PC-9 (cell line): ENCODE measurements around the gene SEPTIN11. TPM values are rescaled to one million over a fixed set of nuclear protein-coding genes. Genes with fewer than 3 reads are reported as not detected.

Source experiments
- BruUV-seq: library from RNA; stranded (reverse); fragments of 400-500 nt; replicated peaks from 2 replicates; lab custom pipeline; 2021; lab: Mats Ljungman, UMichigan
- CTCF ChIA-PET: fragments of 300-600 bp; sonication (Branson Sonifier 250); formaldehyde crosslinking; loops from one replicate; lab custom pipeline; 2022; ENCODE audit warnings: antibody characterized with exemption; lab: Charles Lee
- POLR2A ChIA-PET: fragments of 300-600 bp; sonication (Branson Sonifier 250); formaldehyde crosslinking; loops from one replicate; lab custom pipeline; 2022; ENCODE audit warnings: antibody characterized with exemption; ENCODE audit not compliant: unreplicated experiment; lab: Charles Lee
- DNase-seq, 2 experiments: peaks; one replicate each; pipeline versions ENCODE4 v3.0.0 to v3.0.0-alpha.2; 2015 to 2022; ENCODE audit warnings: mixed read lengths in 1 of 2
- H2AFZ ChIP-seq: fragments of 200-600 bp; sonication (generic); 2 replicates; pipeline ENCODE4 v1.8.1; 2017; ENCODE audit warnings: antibody characterized with exemption
- H3F3A ChIP-seq: fragments of 200-600 bp; sonication (generic); 2 replicates; pipeline ENCODE4 v1.8.1; 2017; ENCODE audit warnings: antibody characterized with exemption, mild to moderate bottlenecking, low read depth; ENCODE audit not compliant: insufficient read depth
- H3K27ac ChIP-seq: fragments of 200-600 bp; sonication (generic); 2 replicates; pipeline ENCODE4 v1.6.1; 2016; ENCODE audit warnings: mixed run types
- H3K27me3 ChIP-seq: fragments of 200-600 bp; sonication (generic); 2 replicates; pipeline ENCODE4 v1.6.1; 2016; ENCODE audit warnings: low read depth, mixed run types; ENCODE audit not compliant: insufficient read depth
- H3K36me3 ChIP-seq: fragments of 200-600 bp; sonication (generic); 2 replicates; pipeline ENCODE4 v1.6.1; 2016; ENCODE audit warnings: low read depth, mixed run types
- H3K4me1 ChIP-seq: fragments of 200-600 bp; sonication (generic); replicated peaks from 2 replicates; pipeline ENCODE4 v1.6.1; 2016; ENCODE audit warnings: mixed run types; ENCODE audit not compliant: insufficient read depth
- H3K4me2 ChIP-seq: fragments of 200-600 bp; sonication (generic); 2 replicates; pipeline ENCODE4 v1.6.1; 2017; ENCODE audit warnings: mixed run types
- H3K4me3 ChIP-seq: fragments of 200-600 bp; sonication (generic); 2 replicates; pipeline ENCODE4 v1.6.1; 2016; ENCODE audit warnings: mixed run types
- H3K79me2 ChIP-seq: fragments of 200-600 bp; sonication (generic); 2 replicates; pipeline ENCODE4 v1.6.1; 2017; ENCODE audit warnings: low read depth, mixed run types
- H3K9me2 ChIP-seq: fragments of 200-600 bp; sonication (generic); 2 replicates; pipeline ENCODE4 v1.8.1; 2017; ENCODE audit warnings: mild to moderate bottlenecking; ENCODE audit not compliant: insufficient read depth
- H3K9me3 ChIP-seq: fragments of 200-600 bp; sonication (generic); 2 replicates; pipeline ENCODE4 v1.8.1; 2016; ENCODE audit warnings: low read depth; ENCODE audit not compliant: insufficient read depth
- H4K20me1 ChIP-seq: fragments of 200-600 bp; sonication (generic); 2 replicates; pipeline ENCODE4 v1.8.1; 2017; ENCODE audit not compliant: insufficient read depth
- EZH2 ChIP-seq: fragments of 200-600 bp; sonication (generic); IDR thresholded peaks from 2 replicates; pipeline ENCODE4 v1.8.0; 2017; ENCODE audit warnings: antibody characterized with exemption, low read depth
- intact Hi-C: fragments of 100-400 bp; cut with micrococcal nuclease; formaldehyde crosslinking; loops from one replicate; pipeline ENCODE4 v1.10.0; 2022; ENCODE audit not compliant: unreplicated experiment
- total RNA-seq: library from RNA; stranded (reverse); gene quantifications from 2 replicates; pipeline ENCODE4 v1.2.3, GENCODE V29; 2021
- TF ChIP-seq, protein P1 (sequence below): fragments of 200-600 bp; sonication (generic); conservative IDR thresholded peaks from 2 replicates; pipeline ENCODE4 v1.6.1; 2017; ENCODE audit warnings: mixed run types, antibody characterized with exemption, mild to moderate bottlenecking, moderate library complexity

Gene SEPTIN11
- total RNA-seq, 1 experiment from 2014 or later = 48.1 TPM

GRCh38 chr4:76964769-76965168, 15.2 kb downstream of the SEPTIN11 start:
- no peak overlapping the region for H3K27ac ChIP-seq
- no peak for DNase-seq
- CTCF ChIA-PET = interaction anchor here (0.7 kb wide), 1 partner anchor 411 kb away, joined by 3 read pairs; no protein-coding TSS in a partner anchor
- H3F3A ChIP-seq = no peaks in the 10 kb centered on the region
- H4K20me1 ChIP-seq = no peaks in the 10 kb centered on the region
- POLR2A ChIA-PET = no interaction called here
- H3K36me3 ChIP-seq = no peaks in the 10 kb centered on the region
- H3K9me2 ChIP-seq = no peaks in the 10 kb centered on the region; the same call in 1 of the 2 replicates
- no peak overlapping the region for H3K4me2 ChIP-seq
- no peaks in the 10 kb centered on the region for H3K27me3 ChIP-seq
- H3K4me1 ChIP-seq = no peaks in the 10 kb centered on the region
- no peak overlapping the region for H3K4me3 ChIP-seq
- TF ChIP-seq, protein P1, sequence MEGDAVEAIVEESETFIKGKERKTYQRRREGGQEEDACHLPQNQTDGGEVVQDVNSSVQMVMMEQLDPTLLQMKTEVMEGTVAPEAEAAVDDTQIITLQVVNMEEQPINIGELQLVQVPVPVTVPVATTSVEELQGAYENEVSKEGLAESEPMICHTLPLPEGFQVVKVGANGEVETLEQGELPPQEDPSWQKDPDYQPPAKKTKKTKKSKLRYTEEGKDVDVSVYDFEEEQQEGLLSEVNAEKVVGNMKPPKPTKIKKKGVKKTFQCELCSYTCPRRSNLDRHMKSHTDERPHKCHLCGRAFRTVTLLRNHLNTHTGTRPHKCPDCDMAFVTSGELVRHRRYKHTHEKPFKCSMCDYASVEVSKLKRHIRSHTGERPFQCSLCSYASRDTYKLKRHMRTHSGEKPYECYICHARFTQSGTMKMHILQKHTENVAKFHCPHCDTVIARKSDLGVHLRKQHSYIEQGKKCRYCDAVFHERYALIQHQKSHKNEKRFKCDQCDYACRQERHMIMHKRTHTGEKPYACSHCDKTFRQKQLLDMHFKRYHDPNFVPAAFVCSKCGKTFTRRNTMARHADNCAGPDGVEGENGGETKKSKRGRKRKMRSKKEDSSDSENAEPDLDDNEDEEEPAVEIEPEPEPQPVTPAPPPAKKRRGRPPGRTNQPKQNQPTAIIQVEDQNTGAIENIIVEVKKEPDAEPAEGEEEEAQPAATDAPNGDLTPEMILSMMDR = no peak
- no peak for TF ChIP-seq EZH2
- no TSS peak for BruUV-seq
- intact Hi-C loops = no loop called here
- H2AFZ ChIP-seq = no peak overlapping the region
- H3K79me2 ChIP-seq = peaks cover 29% of the 10 kb centered on the region
- H3K9me3 ChIP-seq = no peaks in the 10 kb centered on the region

DNA sequence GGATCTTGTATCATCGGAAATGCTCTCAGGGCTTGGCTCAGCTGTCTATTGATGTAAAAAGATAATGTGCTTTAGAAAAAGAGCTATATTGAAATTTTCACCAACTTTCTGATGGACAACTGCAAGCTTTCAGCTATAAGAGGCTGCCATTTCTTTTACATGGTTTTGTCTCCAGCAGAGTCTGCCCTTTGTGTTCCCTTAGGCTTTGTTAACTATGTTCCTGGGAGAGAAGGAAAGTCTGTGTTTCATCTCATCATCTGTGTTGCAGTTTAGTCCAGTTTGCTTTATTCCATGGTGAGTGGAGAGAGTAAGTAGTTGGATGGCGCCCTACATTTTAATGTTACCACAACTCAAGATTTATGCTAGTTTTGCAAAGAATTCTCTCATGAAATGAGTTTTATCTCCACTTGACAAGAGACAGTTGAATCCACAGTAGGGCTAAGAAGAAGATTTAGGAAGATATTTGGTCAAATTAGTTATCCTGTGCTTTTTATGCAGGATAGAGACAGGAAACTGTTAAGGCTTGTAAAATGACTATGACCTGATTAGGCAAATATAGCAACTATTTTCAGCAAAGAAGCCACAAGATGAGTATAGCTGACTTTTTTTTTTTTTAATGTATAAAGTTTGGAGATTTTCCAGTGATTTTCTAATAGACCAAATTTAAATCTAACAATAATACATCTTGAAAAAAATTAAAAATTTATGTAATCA, 16.5 kb downstream of the SEPTIN11 start:
- no peaks in the 10 kb centered on the region for H4K20me1 ChIP-seq
- TF ChIP-seq, protein P1 = no peak
- H3K9me2 ChIP-seq = no peaks in the 10 kb centered on the region; the same call in 1 of the 2 replicates
- CTCF ChIA-PET = interaction anchor here (0.6 kb wide), 1 partner anchor 186 kb away, joined by 3 read pairs; no protein-coding TSS in a partner anchor
- BruUV-seq = no TSS peak
- intact Hi-C loops = no loop called here
- no peaks in the 10 kb centered on the region for H3K4me1 ChIP-seq
- no peak overlapping the region for H3K4me2 ChIP-seq
- H3K27ac ChIP-seq = no peak overlapping the region
- no peak overlapping the region for H3K4me3 ChIP-seq
- H3K27me3 ChIP-seq = no peaks in the 10 kb centered on the region
- peaks cover 18% of the 10 kb centered on the region for H3K79me2 ChIP-seq
- H3K36me3 ChIP-seq = no peaks in the 10 kb centered on the region
- no peak for DNase-seq
- no peaks in the 10 kb centered on the region for H3F3A ChIP-seq
- no peaks in the 10 kb centered on the region for H3K9me3 ChIP-seq
- H2AFZ ChIP-seq = no peak overlapping the region
- POLR2A ChIA-PET = no interaction called here

DNA sequence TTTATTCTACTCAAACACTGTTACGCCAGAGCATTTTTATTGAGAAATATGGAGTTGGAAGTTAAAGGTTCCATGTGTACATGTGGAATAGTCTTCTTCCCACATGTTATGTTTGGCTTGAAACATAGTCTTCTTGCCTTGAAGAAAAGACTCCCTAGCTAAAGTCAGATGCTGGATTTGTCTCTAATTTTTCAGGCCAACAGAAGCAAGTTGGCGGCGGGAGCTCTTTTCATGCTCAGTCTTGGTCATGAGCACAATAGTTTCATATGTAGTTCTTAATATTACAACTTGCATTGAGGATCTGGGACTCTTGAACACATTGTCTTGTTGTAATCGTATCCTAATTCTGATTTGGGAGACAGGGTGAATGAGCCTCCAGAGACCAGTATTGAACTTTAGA, 19.4 kb downstream of the SEPTIN11 start:
- DNase-seq = no peak
- 0 out of 2 replicates have a peak, but pooled peaks cover 5% of the 10 kb centered on the region for H3K79me2 ChIP-seq
- H3K9me2 ChIP-seq = no peaks in the 10 kb centered on the region; the same call in 1 of the 2 replicates
- no peaks in the 10 kb centered on the region for H3F3A ChIP-seq
- no peak for TF ChIP-seq EZH2
- TF ChIP-seq, protein P1 = no peak
- H3K4me1 ChIP-seq = no peaks in the 10 kb centered on the region
- no peak overlapping the region for H3K27ac ChIP-seq
- no peaks in the 10 kb centered on the region for H3K36me3 ChIP-seq
- H3K4me3 ChIP-seq = no peak overlapping the region
- ChIA-PET POLR2A (no interaction called here), CTCF (no interaction called here)
- no peak overlapping the region for H3K4me2 ChIP-seq
- intact Hi-C loops = no loop called here
- H3K9me3 ChIP-seq = no peaks in the 10 kb centered on the region
- no peak overlapping the region for H2AFZ ChIP-seq
- H4K20me1 ChIP-seq = no peaks in the 10 kb centered on the region
- H3K27me3 ChIP-seq = no peaks in the 10 kb centered on the region
- BruUV-seq = no TSS peak
